Measurements from ENCODE around the gene UMODL1. TPM values are rescaled to one million over a fixed set of nuclear protein-coding genes. Genes with fewer than 3 reads are reported as not detected.
A peak's percentile ranks its signal among the peaks of the same experiment; 100 is the strongest.

UMODL1 gene
- total and polyA plus RNA-seq, 2 experiments from 2014 or later = not detected

GRCh38 chr21:42123219-42123908, 52.2 kb downstream of the UMODL1 start:
- no peak for TF ChIP-seq CTCF (IDR thresholded peaks at IDR 0.05; ENCODE audit: low read depth, low read length)
- Histone ChIP-seq H3K27me3 (peaks cover 4% of the 10 kb centered on the region), H3K36me3 (no peaks in the 10 kb centered on the region), H3K4me1 (ENCODE audit: low read depth) (no peaks in the 10 kb centered on the region), H3K4me3 (no peak overlapping the region), H3K27ac (no peak overlapping the region), H3K9me3 (ENCODE audit: low read depth) (no peaks in the 10 kb centered on the region)
- DNase-seq (ENCODE audit: low read depth in 1 of 2, low spot score in 1 of 2) = no peak

GRCh38 chr21:42124081-42124480, 53.0 kb downstream of the UMODL1 start:
- Histone ChIP-seq H3K4me1 (ENCODE audit: low read depth) (no peaks in the 10 kb centered on the region), H3K9me3 (ENCODE audit: low read depth) (no peaks in the 10 kb centered on the region), H3K27ac (no peak overlapping the region), H3K27me3 (no peaks in the 10 kb centered on the region), H3K4me3 (no peak overlapping the region), H3K36me3 (no peaks in the 10 kb centered on the region)
- DNase-seq (ENCODE audit: low read depth in 1 of 2, low spot score in 1 of 2) = no peak
- no peak for TF ChIP-seq CTCF (IDR thresholded peaks at IDR 0.05; ENCODE audit: low read depth, low read length)

GRCh38 chr21:42124826-42125570, 53.9 kb downstream of the UMODL1 start:
- Histone ChIP-seq H3K4me3 (no peak overlapping the region), H3K27ac (no peak overlapping the region), H3K36me3 (no peaks in the 10 kb centered on the region), H3K4me1 (ENCODE audit: low read depth) (no peaks in the 10 kb centered on the region), H3K9me3 (ENCODE audit: low read depth) (no peaks in the 10 kb centered on the region), H3K27me3 (no peaks in the 10 kb centered on the region)
- DNase-seq (ENCODE audit: low read depth in 1 of 2, low spot score in 1 of 2) = no peak
- TF ChIP-seq CTCF (IDR thresholded peaks at IDR 0.05; ENCODE audit: low read depth, low read length) = no peak

- H3K36me3 ChIP-seq = no peaks in the 10 kb centered on the region
- H3K4me3 ChIP-seq = no peak overlapping the region
- peak in 1 of 2 donors; percentile 47 for DNase-seq (ENCODE audit: low read depth in 1 of 2, low spot score in 1 of 2)
- no peak overlapping the region for H3K27ac ChIP-seq
- TF ChIP-seq CTCF (IDR thresholded peaks at IDR 0.05; ENCODE audit: low read depth, low read length) = peak; percentile 18
- no peaks in the 10 kb centered on the region for H3K4me1 ChIP-seq (ENCODE audit: low read depth)
- H3K27me3 ChIP-seq = no peaks in the 10 kb centered on the region
- no peaks in the 10 kb centered on the region for H3K9me3 ChIP-seq (ENCODE audit: low read depth)
Observed at GRCh38 chr21:42125571-42126544, 54.7 kb downstream of the UMODL1 start.

Data from cardiac muscle cell (in vitro differentiated cells and primary cell).